Upper lobe of right lung (tissue), 1 donor: ENCODE data around the gene NOSTRIN. TPM values are rescaled to one million over a fixed set of nuclear protein-coding genes. Genes with fewer than 3 reads are reported as not detected.

Experiments
- ATAC-seq: fragments of 200-7000 bp; cut with Tn5 transposase; one replicate; pipeline ENCODE4 v1.9.1; 2020; ENCODE audit warnings: mild to moderate bottlenecking, moderate library complexity
- DNase-seq: peaks from one replicate; pipeline ENCODE4 v3.0.0-alpha.2; 2020
- H3K27ac ChIP-seq: fragments of 200-600 bp; one replicate; pipeline ENCODE4 v1.8.0; 2022
- H3K27me3 ChIP-seq: fragments of 200-600 bp; one replicate; pipeline ENCODE4 v1.8.0; 2022; ENCODE audit warnings: mild to moderate bottlenecking
- H3K36me3 ChIP-seq: fragments of 200-600 bp; one replicate; pipeline ENCODE4 v1.8.0; 2022
- H3K4me1 ChIP-seq: fragments of 200-600 bp; one replicate; pipeline ENCODE4 v1.8.0; 2022
- H3K4me3 ChIP-seq: fragments of 200-600 bp; one replicate; pipeline ENCODE4 v1.8.0; 2022; ENCODE audit warnings: mild to moderate bottlenecking
- H3K9me3 ChIP-seq: fragments of 200-600 bp; one replicate; pipeline ENCODE4 v1.8.0; 2022
- intact Hi-C: fragments of 100-400 bp; cut with DNase I; formaldehyde crosslinking; loops from one replicate; pipeline ENCODE4 v1.11.0; 2022
- total RNA-seq: library from RNA; stranded (reverse); fragmentation: NEBNext Ultra II Directional; extraction: Animal tissue kit (Norgen Biotek cat#: 25700); gene quantifications from one replicate; pipeline ENCODE4 v1.2.1, GENCODE V29; 2021
- TF ChIP-seq, protein P1 (sequence below): fragments of 200-600 bp; IDR thresholded peaks from one replicate; pipeline ENCODE4 v1.8.0; 2022; ENCODE audit warnings: antibody characterized with exemption
- donor health status: DM: no; HTN: yes; CAD: no; lungs with severe emphysema.

Gene NOSTRIN
- total RNA-seq, 1 donor from 2014 or later: 70.0 TPM

DNA sequence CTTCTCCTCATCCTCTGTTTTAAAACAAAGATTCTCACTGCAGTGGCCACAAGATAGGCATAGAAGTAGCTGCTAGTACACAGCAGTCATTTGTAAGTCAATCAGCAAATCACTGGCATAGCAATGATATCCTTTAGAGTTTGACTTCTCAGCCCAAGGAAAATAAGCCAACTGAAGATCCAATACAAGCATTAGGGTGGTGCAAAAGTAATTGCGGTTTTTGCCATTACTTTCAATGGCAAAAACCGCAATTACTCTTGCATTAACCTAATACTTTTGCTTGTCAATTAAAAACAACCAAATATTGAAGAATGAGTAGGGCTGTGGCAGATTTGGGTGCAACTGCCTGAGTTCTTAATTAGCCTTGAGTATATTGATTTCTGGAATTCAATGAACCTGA is 101.5 kb downstream of the NOSTRIN start:
- no peak for ATAC-seq
- H3K4me1 ChIP-seq: no peaks in the 10 kb centered on the region
- TF ChIP-seq, protein P1, sequence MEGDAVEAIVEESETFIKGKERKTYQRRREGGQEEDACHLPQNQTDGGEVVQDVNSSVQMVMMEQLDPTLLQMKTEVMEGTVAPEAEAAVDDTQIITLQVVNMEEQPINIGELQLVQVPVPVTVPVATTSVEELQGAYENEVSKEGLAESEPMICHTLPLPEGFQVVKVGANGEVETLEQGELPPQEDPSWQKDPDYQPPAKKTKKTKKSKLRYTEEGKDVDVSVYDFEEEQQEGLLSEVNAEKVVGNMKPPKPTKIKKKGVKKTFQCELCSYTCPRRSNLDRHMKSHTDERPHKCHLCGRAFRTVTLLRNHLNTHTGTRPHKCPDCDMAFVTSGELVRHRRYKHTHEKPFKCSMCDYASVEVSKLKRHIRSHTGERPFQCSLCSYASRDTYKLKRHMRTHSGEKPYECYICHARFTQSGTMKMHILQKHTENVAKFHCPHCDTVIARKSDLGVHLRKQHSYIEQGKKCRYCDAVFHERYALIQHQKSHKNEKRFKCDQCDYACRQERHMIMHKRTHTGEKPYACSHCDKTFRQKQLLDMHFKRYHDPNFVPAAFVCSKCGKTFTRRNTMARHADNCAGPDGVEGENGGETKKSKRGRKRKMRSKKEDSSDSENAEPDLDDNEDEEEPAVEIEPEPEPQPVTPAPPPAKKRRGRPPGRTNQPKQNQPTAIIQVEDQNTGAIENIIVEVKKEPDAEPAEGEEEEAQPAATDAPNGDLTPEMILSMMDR: no peak
- no peak overlapping the region for H3K27ac ChIP-seq
- no peaks in the 10 kb centered on the region for H3K36me3 ChIP-seq
- no peak for DNase-seq
- intact Hi-C loops: no loop called here
- H3K27me3 ChIP-seq: no peaks in the 10 kb centered on the region
- no peak overlapping the region for H3K4me3 ChIP-seq
- no peaks in the 10 kb centered on the region for H3K9me3 ChIP-seq

DNA sequence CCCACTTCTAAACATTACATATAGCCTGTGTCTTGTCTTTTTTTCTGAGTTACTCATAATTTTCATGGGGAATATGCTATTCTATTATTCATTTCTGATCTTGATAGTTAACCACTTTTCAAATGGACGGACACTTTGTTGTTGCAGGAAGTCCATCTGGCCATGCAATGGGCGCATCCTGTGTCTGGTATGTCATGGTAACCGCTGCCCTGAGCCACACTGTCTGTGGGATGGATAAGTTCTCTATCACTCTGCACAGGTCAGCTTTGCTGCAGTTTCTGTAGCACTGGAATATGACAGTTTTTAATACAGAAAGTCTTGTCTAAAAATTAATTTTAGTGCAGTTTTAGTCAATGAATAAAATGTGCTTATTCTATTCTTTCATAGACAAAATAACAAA is 101.9 kb downstream of the NOSTRIN start:
- TF ChIP-seq, protein P1: no peak
- intact Hi-C loops: no loop called here
- Histone ChIP-seq H3K27ac (no peak overlapping the region), H3K4me3 (no peak overlapping the region), H3K4me1 (no peaks in the 10 kb centered on the region), H3K27me3 (no peaks in the 10 kb centered on the region), H3K36me3 (no peaks in the 10 kb centered on the region), H3K9me3 (no peaks in the 10 kb centered on the region)
- DNase-seq (no peak), ATAC-seq (no peak)

DNA sequence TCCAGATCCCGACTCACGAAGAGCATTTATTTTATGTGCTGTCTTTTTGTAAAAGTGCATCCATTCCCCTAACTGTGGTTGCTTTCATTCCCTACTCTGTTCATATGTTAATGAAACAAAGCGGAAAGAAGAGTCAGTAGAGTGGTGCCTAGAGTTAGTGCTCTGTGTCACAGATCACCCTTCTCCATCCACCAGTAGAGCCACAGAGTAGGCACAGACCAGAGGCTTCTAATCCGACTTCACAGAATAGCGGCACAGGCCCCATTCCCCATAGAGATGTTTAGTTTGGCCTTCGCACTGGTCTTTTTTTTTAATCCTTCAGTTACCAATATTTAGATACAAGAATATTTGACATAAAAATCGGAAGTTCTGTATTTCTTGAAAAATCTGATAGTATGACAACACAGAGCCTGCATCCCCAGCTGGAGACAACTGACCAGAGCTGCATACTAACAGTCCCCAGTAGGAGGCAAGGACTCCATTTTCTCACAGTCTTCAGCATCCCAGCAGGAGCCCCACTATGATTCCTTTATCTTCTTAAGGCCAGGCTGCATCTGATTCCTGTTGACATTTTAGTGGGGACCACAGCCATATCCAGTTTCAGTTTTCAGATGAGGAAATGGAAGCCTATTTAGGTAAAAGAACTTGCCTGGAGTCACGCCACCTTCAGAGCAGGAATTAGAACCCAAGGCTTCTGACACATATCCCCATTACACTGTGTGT is 105.7 kb downstream of the NOSTRIN start:
- H3K9me3 ChIP-seq: no peaks in the 10 kb centered on the region

DNA sequence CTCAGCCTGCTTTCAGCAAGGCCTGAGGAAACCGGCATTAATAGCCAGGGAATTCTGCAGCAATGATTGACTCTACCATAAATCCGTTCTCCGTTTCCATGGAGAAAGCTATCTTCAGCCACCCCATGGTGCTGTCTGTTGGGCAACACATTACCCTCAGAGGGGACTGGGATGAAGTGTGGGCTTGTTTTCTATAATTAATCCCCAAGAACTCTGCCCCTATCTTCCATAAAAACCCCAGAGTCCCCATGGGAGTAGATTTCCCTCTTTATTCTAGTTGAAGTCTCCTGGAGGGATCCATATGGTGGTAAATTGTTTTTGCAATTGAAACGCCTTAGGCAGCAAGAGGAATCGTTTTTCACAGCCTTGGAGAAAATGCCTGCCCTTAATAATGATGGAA is 107.9 kb downstream of the NOSTRIN start:
- Histone ChIP-seq H3K27me3 (peaks cover 4% of the 10 kb centered on the region), H3K4me3 (no peak overlapping the region), H3K27ac (no peak overlapping the region), H3K9me3 (no peaks in the 10 kb centered on the region), H3K36me3 (no peaks in the 10 kb centered on the region), H3K4me1 (peaks cover 3% of the 10 kb centered on the region)
- TF ChIP-seq, protein P1: no peak
- no peak for ATAC-seq
- no peak for DNase-seq
- intact Hi-C loops: no loop called here

More for the DNA sequence above, 105.7 kb downstream of the NOSTRIN start:
- Histone ChIP-seq H3K27ac (no peak overlapping the region), H3K36me3 (no peaks in the 10 kb centered on the region), H3K4me1 (peaks cover 3% of the 10 kb centered on the region), H3K27me3 (peaks cover 4% of the 10 kb centered on the region), H3K4me3 (no peak overlapping the region)
- DNase-seq (no peak), ATAC-seq (no peak)
- intact Hi-C loops: no loop called here
- TF ChIP-seq, protein P1: no peak

DNA sequence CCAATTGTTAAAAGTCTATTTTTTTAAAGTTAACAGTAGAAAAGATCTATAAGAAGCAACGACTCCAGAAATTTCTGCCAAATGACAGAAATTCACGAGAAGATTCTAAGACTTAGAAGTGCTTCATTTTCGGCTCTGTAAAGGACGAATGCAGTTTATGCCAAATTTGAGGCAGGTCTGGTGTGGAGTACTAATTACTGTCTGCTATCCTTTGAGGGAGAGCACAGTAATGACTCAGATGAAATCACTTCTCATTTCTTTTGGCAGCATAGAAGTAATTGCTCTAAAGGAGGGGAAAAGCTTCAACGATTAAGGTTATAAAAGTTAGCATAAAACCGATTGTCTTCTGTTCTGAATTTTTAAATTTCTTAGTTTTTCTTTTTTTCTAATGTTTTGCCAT is 110.0 kb downstream of the NOSTRIN start:
- ATAC-seq (no peak), DNase-seq (no peak)
- TF ChIP-seq, protein P1: no peak
- Histone ChIP-seq H3K27ac (no peak overlapping the region), H3K4me3 (no peak overlapping the region), H3K36me3 (no peaks in the 10 kb centered on the region), H3K9me3 (no peaks in the 10 kb centered on the region), H3K27me3 (peaks cover 4% of the 10 kb centered on the region), H3K4me1 (peaks cover 3% of the 10 kb centered on the region)
- intact Hi-C loops: no loop called here
